Endothelial cell of umbilical vein (primary cell): ENCODE data around the gene PI4KA. TPM values are rescaled to one million over a fixed set of nuclear protein-coding genes. Genes with fewer than 3 reads are reported as not detected.
A peak's percentile ranks its signal among the peaks of the same experiment; 100 is the strongest.
"Not testable (repeated sequence)": the region's sequence is repeated elsewhere in the genome, so short reads cannot be mapped to it uniquely, and the experiment has no call there.

ENCODE experiments used
- BruUV-seq: library from RNA; stranded (reverse); fragments of 400-500 nt; replicated peaks from 2 replicates; lab custom pipeline; 2021; lab: Mats Ljungman, UMichigan
- CTCF ChIA-PET: fragments of 300-600, 350-600 bp; sonication (Branson Sonifier 250); formaldehyde crosslinking; loops from one replicate; lab custom pipeline; 2021; ENCODE audit warnings: antibody characterized with exemption, inconsistent platforms; lab: Charles Lee
- POLR2A ChIA-PET: fragments of 300-600, 350-600 bp; sonication (Branson Sonifier 250); formaldehyde crosslinking; loops from one replicate; lab custom pipeline; 2021; ENCODE audit warnings: antibody characterized with exemption, inconsistent platforms; lab: Charles Lee
- DNase-seq: peaks from one replicate; pipeline ENCODE4 v3.0.0-alpha.2; 2011; ENCODE audit warnings: low read depth, low spot score
- FAIRE-seq: peaks from 2 replicates; lab custom pipeline; 2011; peaks lifted over from hg19 to GRCh38; lab: Jason Lieb, UNC
- H2AFZ ChIP-seq: 2 replicates; pipeline ENCODE4 v1.6.0; 2012; ENCODE audit warnings: low read depth, low read length, control low read depth, inconsistent platforms
- H3K27ac ChIP-seq: 2 replicates; pipeline ENCODE4 v1.5.1; 2011; ENCODE audit warnings: low read depth, mild to moderate bottlenecking, control low read depth, low read length, moderate library complexity; ENCODE audit not compliant: insufficient read depth
- H3K27me3 ChIP-seq, 2 experiments: 2 replicates each; pipeline versions ENCODE4 v1.6.0 to v1.6.1; 2011; ENCODE audit warnings: low read length in 2 of 2, mixed read lengths in 1 of 2; ENCODE audit not compliant: control insufficient read depth in 2 of 2, insufficient read depth in 2 of 2
- H3K36me3 ChIP-seq, 2 experiments: 2 replicates in 1 of 2; 3 replicates in 1 of 2; pipeline ENCODE4 v1.5.1; 2011; ENCODE audit warnings: low read length in 2 of 2, mild to moderate bottlenecking in 1 of 2, moderate library complexity in 1 of 2; ENCODE audit not compliant: control insufficient read depth in 2 of 2, insufficient read depth in 2 of 2; ENCODE audit errors: extremely low read depth in 1 of 2
- H3K4me1 ChIP-seq: 3 replicates; pipeline ENCODE4 v1.5.1; 2011; ENCODE audit warnings: mild to moderate bottlenecking, low read length; ENCODE audit not compliant: control insufficient read depth, insufficient read depth; ENCODE audit errors: extremely low read depth
- H3K4me2 ChIP-seq: 2 replicates; pipeline ENCODE4 v1.6.1; 2011; ENCODE audit warnings: low read length, control low read depth, mixed read lengths; ENCODE audit not compliant: insufficient read depth
- H3K4me3 ChIP-seq, 3 experiments: fragments of 200-600 bp in 1 of 3; sonication (generic), shearing (Covaris generic) in 1 of 3; replicated peaks in 1 of 3; 2 replicates each; pipeline ENCODE4 v1.5.1; 2011 to 2016; ENCODE audit warnings: control low read depth in 3 of 3, low read length in 3 of 3, mild to moderate bottlenecking in 2 of 3, inconsistent platforms in 1 of 3, low read depth in 1 of 3, moderate library complexity in 1 of 3; ENCODE audit not compliant: insufficient read depth in 1 of 3
- H3K79me2 ChIP-seq: 2 replicates; pipeline ENCODE4 v1.6.0; 2012; ENCODE audit warnings: low read length, inconsistent platforms; ENCODE audit not compliant: control insufficient read depth, insufficient read depth
- H3K9ac ChIP-seq: replicated peaks from 2 replicates; pipeline ENCODE3; 2011; ENCODE audit warnings: low read length, control low read depth; ENCODE audit not compliant: insufficient read depth; ENCODE audit errors: extremely low read depth
- H3K9me1 ChIP-seq: replicated peaks from 3 replicates; pipeline ENCODE4 v1.6.0; 2011; ENCODE audit warnings: mild to moderate bottlenecking, low read length; ENCODE audit not compliant: control insufficient read depth, insufficient read depth; ENCODE audit errors: extremely low read depth
- H3K9me3 ChIP-seq: replicated peaks from 2 replicates; pipeline ENCODE4 v1.5.1; 2012; ENCODE audit warnings: low read length, inconsistent platforms; ENCODE audit not compliant: control insufficient read depth, insufficient read depth
- H4K20me1 ChIP-seq: replicated peaks from 2 replicates; pipeline ENCODE3; 2011; ENCODE audit warnings: mild to moderate bottlenecking, low read length; ENCODE audit not compliant: control insufficient read depth, insufficient read depth; ENCODE audit errors: extremely low read depth
- EZH2 ChIP-seq: IDR thresholded peaks from 2 replicates; pipeline ENCODE4 v1.6.1; 2012; ENCODE audit warnings: borderline replicate concordance, low read depth, mild to moderate bottlenecking, moderate library complexity, low read length, inconsistent platforms; ENCODE audit not compliant: severe bottlenecking
- FOS ChIP-seq: IDR thresholded peaks from 2 replicates; pipeline ENCODE4 v1.6.1; 2011; ENCODE audit warnings: mild to moderate bottlenecking, low read length, moderate library complexity, borderline replicate concordance; ENCODE audit not compliant: insufficient read depth
- GATA2 ChIP-seq: IDR thresholded peaks from 2 replicates; pipeline ENCODE4 v1.7.0; 2011; ENCODE audit warnings: low read depth, mild to moderate bottlenecking, moderate library complexity, mixed read lengths, low read length; ENCODE audit not compliant: insufficient read length, insufficient read depth
- MYC ChIP-seq: IDR thresholded peaks from one replicate; pipeline ENCODE4 v1.6.1; 2011; ENCODE audit warnings: mild to moderate bottlenecking, low read depth, low read length
- POLR2A ChIP-seq: IDR thresholded peaks from 2 replicates; pipeline ENCODE4 v1.6.1; 2012; ENCODE audit warnings: low read depth, mild to moderate bottlenecking, control low read depth, low read length
- POLR2AphosphoS5 ChIP-seq: IDR thresholded peaks from 2 replicates; pipeline ENCODE4 v1.6.1; 2012; ENCODE audit warnings: low read depth, mild to moderate bottlenecking, control low read depth, low read length, moderate library complexity; ENCODE audit not compliant: insufficient read depth
- dilution Hi-C: fragments of 300-500 bp; cut with MboI; formaldehyde crosslinking; loops from one replicate; pipeline ENCODE4 v1.15.0; 2019; ENCODE audit warnings: low sequenced_read_pairs; ENCODE audit not compliant: extremely low pct_ligation_motif_present
- intact Hi-C: fragments of 100-400 bp; cut with micrococcal nuclease; formaldehyde crosslinking; loops from one replicate; pipeline ENCODE4 v1.10.0; 2022
- polyA plus RNA-seq, 4 experiments: library from polyadenylated mRNA; depleted of rRNA in 3 of 4; stranded (reverse) in 3 of 4; unstranded in 1 of 4; fragments of >200 nt; gene quantifications; 2 replicates each; pipeline versions ENCODE4 v1.2.1 to v1.2.3, GENCODE V29; 2011 to 2012; ENCODE audit warnings: missing spikeins in 1 of 4
- total RNA-seq: library from RNA; stranded (reverse); gene quantifications from 2 replicates; pipeline ENCODE4 v1.2.3, GENCODE V29; 2021

PI4KA gene
- total and polyA plus RNA-seq, 2 donors (not counting 3 experiments of a cell fraction or from before 2014, with no cell fraction given): 28.9 to 56.4 TPM

- ChIA-PET CTCF (interaction anchor here (0.6 to 1.1 kb wide), 3 partner anchors 9 to 214 kb away, joined by 3 to 4 read pairs (median 3); no protein-coding TSS in a partner anchor), POLR2A (no interaction called here)
- BruUV-seq: no TSS peak
- intact Hi-C loops: no loop called here
- DNase-seq: no peak
- H3K4me3 ChIP-seq: no peak overlapping the region
- no peaks in the 10 kb centered on the region for H3K9me3 ChIP-seq
- H4K20me1 ChIP-seq: no peaks in the 10 kb centered on the region
- H3K9ac ChIP-seq: no peak overlapping the region
- H3K4me1 ChIP-seq: no peaks in the 10 kb centered on the region
- H3K36me3 ChIP-seq: no peaks in the 10 kb centered on the region
- peaks cover 11 to 50% of the 10 kb centered on the region in 2 experiments for H3K27me3 ChIP-seq
- no peaks in the 10 kb centered on the region for H3K79me2 ChIP-seq
- H3K27ac ChIP-seq: no peak overlapping the region
- H3K9me1 ChIP-seq: no peaks in the 10 kb centered on the region
- no peak overlapping the region for H2AFZ ChIP-seq
- TF ChIP-seq MYC (no peak), GATA2 (no peak)
- dilution Hi-C loops: no loop called here
- FAIRE-seq: no peak
- H3K4me2 ChIP-seq: no peak overlapping the region
These were observed 186.6 kb downstream of the PI4KA start for GRCh38 chr22:20672082-20672424.

GRCh38 chr22:20671409-20672081, 187.1 kb downstream of the PI4KA start:
- H3K9me1 ChIP-seq: no peaks in the 10 kb centered on the region
- CTCF ChIA-PET: interaction anchor here (0.6 to 1.1 kb wide), 3 partner anchors 8 to 214 kb away, joined by 3 to 4 read pairs (median 3); no protein-coding TSS in a partner anchor
- FAIRE-seq (no peak), DNase-seq (no peak)
- BruUV-seq: no TSS peak
- POLR2A ChIA-PET: no interaction called here
- no peaks in the 10 kb centered on the region for H4K20me1 ChIP-seq
- dilution Hi-C loops: no loop called here
- TF ChIP-seq POLR2A: no peak
- TF ChIP-seq GATA2: no peak
- TF ChIP-seq FOS: no peak
- no peak for TF ChIP-seq POLR2AphosphoS5
- TF ChIP-seq MYC: no peak
- TF ChIP-seq EZH2: peak; percentile 13
- intact Hi-C loops: no loop called here
- no peaks in the 10 kb centered on the region for H3K9me3 ChIP-seq
- H3K4me1 ChIP-seq: no peaks in the 10 kb centered on the region
- H3K4me3 ChIP-seq: no peak overlapping the region
- no peak overlapping the region for H3K9ac ChIP-seq
- no peak overlapping the region for H2AFZ ChIP-seq
- H3K36me3 ChIP-seq: no peaks in the 10 kb centered on the region
- H3K27ac ChIP-seq: no peak overlapping the region
- H3K4me2 ChIP-seq: no peak overlapping the region
- no peaks in the 10 kb centered on the region for H3K79me2 ChIP-seq
- peaks cover 11 to 52% of the 10 kb centered on the region in 2 experiments for H3K27me3 ChIP-seq

- CTCF ChIA-PET, H3K9me3 ChIP-seq, H3K36me3 ChIP-seq, BruUV-seq, H3K27ac ChIP-seq, intact Hi-C loops, POLR2A ChIA-PET, DNase-seq, H3K4me1 ChIP-seq, FAIRE-seq, H4K20me1 ChIP-seq, H3K79me2 ChIP-seq, H3K9ac ChIP-seq, H3K4me3 ChIP-seq, H3K4me2 ChIP-seq, dilution Hi-C loops, H3K9me1 ChIP-seq, H2AFZ ChIP-seq: not testable (repeated sequence)
- H3K27me3 ChIP-seq: peaks cover 8 to 44% of the 10 kb centered on the region in 2 experiments
These were observed 188.0 kb downstream of the PI4KA start for GRCh38 chr22:20670457-20671261.
